ENCODE results near the gene PNRC2. TPM values are rescaled to one million over a fixed set of nuclear protein-coding genes. Genes with fewer than 3 reads are reported as not detected.

Gene PNRC2
- total and polyA plus RNA-seq, 2 donors (not counting 1 experiment from before 2014, with no cell fraction given): 84.4 to 96.6 TPM

- Histone ChIP-seq H3K79me2 (ENCODE audit: control insufficient read depth, insufficient read depth, low read length) (no peaks in the 10 kb centered on the region), H4K20me1 (ENCODE audit: control insufficient read depth, extremely low read depth, insufficient read depth, low read length) (no peaks in the 10 kb centered on the region), H3K27me3 (ENCODE audit: control insufficient read depth, insufficient read depth, low read length) (peaks cover 2% of the 10 kb centered on the region), H3K9me3 (ENCODE audit: control insufficient read depth, insufficient read depth, low read depth, low read length) (no peaks in the 10 kb centered on the region), H3K27ac (ENCODE audit: insufficient read depth, low read length) (no peak overlapping the region), H3K4me1 (ENCODE audit: control insufficient read depth, extremely low read depth, insufficient read depth, low read length) (no peaks in the 10 kb centered on the region), H3K36me3 (ENCODE audit: control insufficient read depth, insufficient read depth, low read length) (no peaks in the 10 kb centered on the region), H2AFZ (ENCODE audit: low read length) (no peak overlapping the region), H3K4me2 (ENCODE audit: extremely low read depth, insufficient read depth, low read length) (no peak overlapping the region), H3K9ac (ENCODE audit: insufficient read depth, low read length) (no peak overlapping the region), H3K4me3 (replicated peaks in 1 of 4; ENCODE audit: control extremely low read depth in 1 of 4, insufficient read depth in 1 of 4, low read depth in 3 of 4, low read length in 4 of 4) (no peak overlapping the region)
- DNase-seq (ENCODE audit: low read depth in 2 of 2): peak in 1 of 2 donors; percentile 56
- no peak for TF ChIP-seq CTCF (conservative IDR thresholded peaks at IDR 0.05 in 1 of 2, IDR thresholded peaks at IDR 0.05 in 1 of 2; ENCODE audit: low read depth in 1 of 2, low read length in 2 of 2)
- TF ChIP-seq EZH2 (IDR thresholded peaks at IDR 0.05; ENCODE audit: low read length, missing control alignments): no peak
Observed at GRCh38 chr1:23999156-23999671, 39.6 kb downstream of the PNRC2 start.

- no peak overlapping the region for H2AFZ ChIP-seq (ENCODE audit: low read length)
- H3K9me3 ChIP-seq (ENCODE audit: control insufficient read depth, insufficient read depth, low read depth, low read length): no peaks in the 10 kb centered on the region
- no peaks in the 10 kb centered on the region for H4K20me1 ChIP-seq (ENCODE audit: control insufficient read depth, extremely low read depth, insufficient read depth, low read length)
- no peak overlapping the region for H3K9ac ChIP-seq (ENCODE audit: insufficient read depth, low read length)
- H3K27ac ChIP-seq (ENCODE audit: insufficient read depth, low read length): no peak overlapping the region
- no peaks in the 10 kb centered on the region for H3K36me3 ChIP-seq (ENCODE audit: control insufficient read depth, insufficient read depth, low read length)
- no peak for TF ChIP-seq CTCF (conservative IDR thresholded peaks at IDR 0.05 in 1 of 2, IDR thresholded peaks at IDR 0.05 in 1 of 2; ENCODE audit: low read depth in 1 of 2, low read length in 2 of 2)
- TF ChIP-seq EZH2 (IDR thresholded peaks at IDR 0.05; ENCODE audit: low read length, missing control alignments): no peak
- DNase-seq (ENCODE audit: low read depth in 2 of 2): no peak
- no peak overlapping the region for H3K4me3 ChIP-seq (replicated peaks in 1 of 4; ENCODE audit: control extremely low read depth in 1 of 4, insufficient read depth in 1 of 4, low read depth in 3 of 4, low read length in 4 of 4)
- peaks cover 2% of the 10 kb centered on the region for H3K27me3 ChIP-seq (ENCODE audit: control insufficient read depth, insufficient read depth, low read length)
- H3K79me2 ChIP-seq (ENCODE audit: control insufficient read depth, insufficient read depth, low read length): no peaks in the 10 kb centered on the region
- H3K4me2 ChIP-seq (ENCODE audit: extremely low read depth, insufficient read depth, low read length): no peak overlapping the region
- no peaks in the 10 kb centered on the region for H3K4me1 ChIP-seq (ENCODE audit: control insufficient read depth, extremely low read depth, insufficient read depth, low read length)
Observed at GRCh38 chr1:24002695-24003094, 43.1 kb downstream of the PNRC2 start.

- TF ChIP-seq EZH2 (IDR thresholded peaks at IDR 0.05; ENCODE audit: low read length, missing control alignments) (no peak), CTCF (conservative IDR thresholded peaks at IDR 0.05 in 1 of 2, IDR thresholded peaks at IDR 0.05 in 1 of 2; ENCODE audit: low read depth in 1 of 2, low read length in 2 of 2) (no peak)
- no peaks in the 10 kb centered on the region for H3K36me3 ChIP-seq (ENCODE audit: control insufficient read depth, insufficient read depth, low read length)
- H3K9ac ChIP-seq (ENCODE audit: insufficient read depth, low read length): no peak overlapping the region
- H3K27ac ChIP-seq (ENCODE audit: insufficient read depth, low read length): no peak overlapping the region
- no peaks in the 10 kb centered on the region for H3K9me3 ChIP-seq (ENCODE audit: control insufficient read depth, insufficient read depth, low read depth, low read length)
- no peak overlapping the region for H3K4me3 ChIP-seq (replicated peaks in 1 of 4; ENCODE audit: control extremely low read depth in 1 of 4, insufficient read depth in 1 of 4, low read depth in 3 of 4, low read length in 4 of 4)
- peaks cover 2% of the 10 kb centered on the region for H3K27me3 ChIP-seq (ENCODE audit: control insufficient read depth, insufficient read depth, low read length)
- no peak overlapping the region for H3K4me2 ChIP-seq (ENCODE audit: extremely low read depth, insufficient read depth, low read length)
- peak; percentile 82 to 89 for DNase-seq (ENCODE audit: low read depth in 2 of 2)
- H3K4me1 ChIP-seq (ENCODE audit: control insufficient read depth, extremely low read depth, insufficient read depth, low read length): no peaks in the 10 kb centered on the region
- H4K20me1 ChIP-seq (ENCODE audit: control insufficient read depth, extremely low read depth, insufficient read depth, low read length): no peaks in the 10 kb centered on the region
- no peaks in the 10 kb centered on the region for H3K79me2 ChIP-seq (ENCODE audit: control insufficient read depth, insufficient read depth, low read length)
- no peak overlapping the region for H2AFZ ChIP-seq (ENCODE audit: low read length)
Observed at GRCh38 chr1:24003331-24003972, 43.8 kb downstream of the PNRC2 start.

Measured in fibroblast of lung (primary cell).